DMS53 (cell line): ENCODE results near the gene FGF1.
A peak's percentile ranks its signal among the peaks of the same experiment; 100 is the strongest.

Experiments used
- DNase-seq: peaks from one replicate; lab custom pipeline; 2025; lab: John Stamatoyannopoulos, UW

FGF1 gene

GRCh38 chr5:142614054-142614453, 71.8 kb downstream of the FGF1 start:
- no peak for DNase-seq

- no peak for DNase-seq
These were observed 72.6 kb downstream of the FGF1 start for GRCh38 chr5:142613271-142613671.

GRCh38 chr5:142612494-142613270, 73.2 kb downstream of the FGF1 start:
- DNase-seq: no peak

GRCh38 chr5:142611154-142611553, 74.7 kb downstream of the FGF1 start:
- DNase-seq: peak; percentile 87

- DNase-seq: peak; percentile 20
These were observed 75.5 kb downstream of the FGF1 start for GRCh38 chr5:142610176-142611001.

- no peak for DNase-seq
These were observed 76.7 kb downstream of the FGF1 start for GRCh38 chr5:142609142-142609541.

- peak; percentile 71 for DNase-seq
These were observed 77.8 kb downstream of the FGF1 start for GRCh38 chr5:142608081-142608480.

- DNase-seq: no peak
These were observed 80.3 kb downstream of the FGF1 start for GRCh38 chr5:142605611-142606010.

- DNase-seq: no peak
These were observed 83.1 kb downstream of the FGF1 start for GRCh38 chr5:142602720-142603245.

- DNase-seq: peak; percentile 48
These were observed 84.5 kb downstream of the FGF1 start for GRCh38 chr5:142601432-142601831.

GRCh38 chr5:142600611-142601358, 85.1 kb downstream of the FGF1 start:
- DNase-seq: peak; percentile 82

- DNase-seq: no peak
These were observed 85.8 kb downstream of the FGF1 start for GRCh38 chr5:142600092-142600491.

GRCh38 chr5:142598338-142598700, 87.6 kb downstream of the FGF1 start:
- DNase-seq: no peak

GRCh38 chr5:142597546-142598337, 88.1 kb downstream of the FGF1 start:
- DNase-seq: peak; percentile 88

GRCh38 chr5:142597025-142597424, 88.9 kb downstream of the FGF1 start:
- no peak for DNase-seq

- no peak for DNase-seq
These were observed 93.5 kb downstream of the FGF1 start for GRCh38 chr5:142592365-142592764.

- no peak for DNase-seq
These were observed 95.2 kb downstream of the FGF1 start for GRCh38 chr5:142590451-142591231.

GRCh38 chr5:142589720-142590119, 96.2 kb downstream of the FGF1 start:
- no peak for DNase-seq

GRCh38 chr5:142587354-142587965, 98.4 kb downstream of the FGF1 start:
- peak; percentile 71 for DNase-seq

GRCh38 chr5:142586552-142586951, 99.3 kb downstream of the FGF1 start:
- DNase-seq: no peak
